ENCODE data around the gene PARD3B.

The PARD3B gene

DNA sequence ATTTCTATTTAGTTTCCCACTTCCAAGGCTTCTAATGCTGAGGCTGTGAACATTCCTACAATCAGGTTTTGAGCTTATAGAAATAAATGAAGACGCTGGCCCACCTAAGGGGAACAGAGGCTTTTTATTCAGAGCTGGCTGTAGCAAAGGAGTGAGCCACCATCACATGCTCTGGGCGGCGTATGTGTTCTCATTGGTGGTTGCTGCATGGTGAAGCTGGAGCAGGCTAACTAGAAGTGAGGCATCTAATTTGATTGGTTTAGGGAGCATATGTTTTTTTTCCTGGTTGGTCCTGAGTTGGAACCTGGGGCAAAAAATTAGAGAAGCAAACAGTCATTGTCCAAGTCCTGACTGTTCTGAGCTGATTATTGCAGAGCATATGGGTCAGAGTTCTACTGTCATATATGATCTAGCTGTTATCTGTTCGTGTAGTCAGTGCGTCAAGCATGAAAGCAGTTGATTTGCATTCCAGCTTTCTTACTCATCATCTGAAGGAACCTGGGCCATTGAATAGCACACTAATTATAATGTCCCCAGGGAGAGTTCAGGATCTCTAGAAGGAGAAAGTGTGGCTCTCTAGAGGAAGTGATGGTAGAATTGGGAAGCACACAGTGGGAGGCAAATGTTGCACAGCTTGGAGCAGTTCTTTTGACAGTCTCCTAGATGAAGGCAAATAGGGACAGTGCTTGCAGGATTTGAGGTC lies 279.6 kb downstream of the PARD3B start:
- no peak overlapping the region for H3K4me2 ChIP-seq (ENCODE audit: insufficient read depth, low read length)

DNA sequence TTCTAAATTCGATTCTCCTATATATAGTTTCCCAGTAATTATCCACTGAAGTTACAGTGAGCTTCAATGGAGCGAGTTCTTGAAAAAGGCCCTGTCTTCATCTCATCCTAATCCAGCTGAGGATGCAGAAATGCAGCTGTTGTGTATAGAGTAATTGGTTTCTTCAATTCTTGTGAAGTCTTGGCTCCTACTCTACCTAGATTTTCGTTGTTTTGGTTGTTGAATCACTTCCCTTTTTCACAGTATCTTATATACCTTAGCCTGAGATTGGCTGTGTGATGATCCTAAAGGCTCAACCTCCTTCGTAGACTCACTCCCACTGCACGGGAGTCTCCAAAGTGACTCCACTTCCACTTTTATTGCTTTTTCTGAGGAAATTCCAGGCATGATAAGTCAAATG lies 280.4 kb downstream of the PARD3B start:
- ATAC-seq (ENCODE audit: insufficient read depth, low read depth): no peak
- Histone ChIP-seq H3K27ac (ENCODE audit: low read length) (no peak overlapping the region), H3K79me2 (ENCODE audit: insufficient read depth, low read length) (no peaks in the 10 kb centered on the region), H2AFZ (ENCODE audit: low read depth, low read length) (no peak overlapping the region), H3K4me1 (ENCODE audit: insufficient read depth, low read length) (no peaks in the 10 kb centered on the region), H4K20me1 (ENCODE audit: insufficient read depth, low read length) (no peaks in the 10 kb centered on the region), H3K4me3 (ENCODE audit: low read depth in 1 of 2, low read length in 2 of 2) (no peak overlapping the region), H3K9ac (ENCODE audit: low read depth, low read length) (no peak overlapping the region), H3K36me3 (ENCODE audit: insufficient read depth, low read length) (no peaks in the 10 kb centered on the region), H3K27me3 (ENCODE audit: insufficient read depth, low read length, poor library complexity) (no peaks in the 10 kb centered on the region), H3K4me2 (ENCODE audit: insufficient read depth, low read length) (no peak overlapping the region), H3K9me3 (ENCODE audit: insufficient read depth, low read length, severe bottlenecking) (no peaks in the 10 kb centered on the region)
- TF ChIP-seq CTCF (IDR thresholded peaks at IDR 0.05; ENCODE audit: borderline replicate concordance, extremely low read depth, low read length, poor library complexity, severe bottlenecking): no peak
- TF ChIP-seq EZH2 (IDR thresholded peaks at IDR 0.05; ENCODE audit: borderline replicate concordance, low read depth, low read length, severe bottlenecking): no peak
- no peak for DNase-seq

More for the DNA sequence above, 279.6 kb downstream of the PARD3B start:
- H2AFZ ChIP-seq (ENCODE audit: low read depth, low read length): no peak overlapping the region
- H3K4me3 ChIP-seq (ENCODE audit: low read depth in 1 of 2, low read length in 2 of 2): no peak overlapping the region
- H4K20me1 ChIP-seq (ENCODE audit: insufficient read depth, low read length): no peaks in the 10 kb centered on the region
- H3K27ac ChIP-seq (ENCODE audit: low read length): no peak overlapping the region
- no peaks in the 10 kb centered on the region for H3K9me3 ChIP-seq (ENCODE audit: insufficient read depth, low read length, severe bottlenecking)
- H3K27me3 ChIP-seq (ENCODE audit: insufficient read depth, low read length, poor library complexity): no peaks in the 10 kb centered on the region
- H3K79me2 ChIP-seq (ENCODE audit: insufficient read depth, low read length): no peaks in the 10 kb centered on the region
- no peak for TF ChIP-seq CTCF (IDR thresholded peaks at IDR 0.05; ENCODE audit: borderline replicate concordance, extremely low read depth, low read length, poor library complexity, severe bottlenecking)
- no peak for TF ChIP-seq EZH2 (IDR thresholded peaks at IDR 0.05; ENCODE audit: borderline replicate concordance, low read depth, low read length, severe bottlenecking)
- no peaks in the 10 kb centered on the region for H3K36me3 ChIP-seq (ENCODE audit: insufficient read depth, low read length)
- no peak overlapping the region for H3K9ac ChIP-seq (ENCODE audit: low read depth, low read length)
- DNase-seq (no peak), ATAC-seq (ENCODE audit: insufficient read depth, low read depth) (no peak)
- H3K4me1 ChIP-seq (ENCODE audit: insufficient read depth, low read length): no peaks in the 10 kb centered on the region

DNA sequence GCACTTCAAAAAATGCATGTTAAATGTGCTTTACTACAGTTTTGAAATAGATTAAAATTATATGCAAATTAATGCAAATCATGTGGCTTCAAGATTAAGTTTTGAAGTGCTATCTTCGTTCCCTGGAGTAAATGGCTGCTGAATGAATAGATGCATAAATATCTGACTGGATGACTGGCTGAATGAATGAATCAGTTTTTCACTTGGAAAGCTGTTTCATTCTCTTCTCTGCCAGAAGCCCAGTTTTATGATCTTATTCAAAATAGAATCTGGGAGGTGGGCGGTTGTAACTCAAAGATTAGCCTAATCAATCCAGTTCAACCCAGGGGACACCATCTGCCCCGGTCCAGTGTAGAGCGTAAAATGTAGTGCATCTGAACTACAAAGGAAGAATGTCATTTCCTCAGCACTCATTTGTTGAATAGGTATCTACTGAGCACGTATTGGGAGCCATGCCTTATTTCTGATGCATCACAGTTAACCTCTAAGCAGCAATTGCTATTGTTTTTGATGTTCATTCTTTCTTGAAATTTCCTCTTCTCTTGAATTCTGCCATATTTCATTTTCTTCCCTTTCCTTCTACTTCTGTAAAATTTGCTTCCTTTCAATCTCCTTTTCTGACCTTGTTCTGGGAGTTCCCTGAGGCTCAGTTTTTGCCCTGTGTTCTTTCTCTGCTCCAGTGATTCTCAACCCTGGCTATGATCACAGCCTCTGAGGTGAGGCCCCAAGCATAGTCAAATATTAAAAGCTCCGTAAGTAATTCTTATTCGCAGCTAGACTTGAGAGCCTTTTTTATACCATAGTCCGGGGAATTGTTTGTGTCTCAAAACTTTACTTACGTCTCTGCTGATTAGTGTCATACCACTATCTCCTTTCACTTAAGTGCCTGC lies 282.7 kb downstream of the PARD3B start:
- Histone ChIP-seq H2AFZ (ENCODE audit: low read depth, low read length) (no peak overlapping the region), H3K4me2 (ENCODE audit: insufficient read depth, low read length) (no peak overlapping the region)
- ATAC-seq (ENCODE audit: insufficient read depth, low read depth): no peak

More for the DNA sequence above, 282.7 kb downstream of the PARD3B start:
- Histone ChIP-seq H3K9ac (ENCODE audit: low read depth, low read length) (no peak overlapping the region), H3K27ac (ENCODE audit: low read length) (no peak overlapping the region), H3K9me3 (ENCODE audit: insufficient read depth, low read length, severe bottlenecking) (no peaks in the 10 kb centered on the region), H3K4me3 (ENCODE audit: low read depth in 1 of 2, low read length in 2 of 2) (no peak overlapping the region), H3K79me2 (ENCODE audit: insufficient read depth, low read length) (no peaks in the 10 kb centered on the region), H3K27me3 (ENCODE audit: insufficient read depth, low read length, poor library complexity) (no peaks in the 10 kb centered on the region), H3K36me3 (ENCODE audit: insufficient read depth, low read length) (no peaks in the 10 kb centered on the region), H4K20me1 (ENCODE audit: insufficient read depth, low read length) (no peaks in the 10 kb centered on the region), H3K4me1 (ENCODE audit: insufficient read depth, low read length) (no peaks in the 10 kb centered on the region)
- TF ChIP-seq EZH2 (IDR thresholded peaks at IDR 0.05; ENCODE audit: borderline replicate concordance, low read depth, low read length, severe bottlenecking) (no peak), CTCF (IDR thresholded peaks at IDR 0.05; ENCODE audit: borderline replicate concordance, extremely low read depth, low read length, poor library complexity, severe bottlenecking) (no peak)
- DNase-seq: no peak

Measured in DND-41 (cell line).